NCI-H774 (cell line): ENCODE results near the gene SGPL1.

Experiments
- DNase-seq: peaks from one replicate; lab custom pipeline; 2025; lab: John Stamatoyannopoulos, UW

Gene SGPL1

GRCh38 chr10:70885931-70886903 is 70.5 kb downstream of the SGPL1 start:
- DNase-seq = no peak

- DNase-seq = no peak
These were observed 71.3 kb downstream of the SGPL1 start for GRCh38 chr10:70886921-70887665.

GRCh38 chr10:70887804-70888800 is 72.4 kb downstream of the SGPL1 start, which contains the start of gene PCBD1:
TSS of gene PCBD1 (minus strand) at chr10:70888565. CDS start at chr10:70888533, 32 bp downstream.
- peak; percentile 57 for DNase-seq

- no peak for DNase-seq
These were observed 73.5 kb downstream of the SGPL1 start for GRCh38 chr10:70889291-70889690.

GRCh38 chr10:70890917-70891431 is 75.2 kb downstream of the SGPL1 start:
- no peak for DNase-seq

GRCh38 chr10:70891627-70892026 is 75.9 kb downstream of the SGPL1 start:
- DNase-seq = no peak

DNA sequence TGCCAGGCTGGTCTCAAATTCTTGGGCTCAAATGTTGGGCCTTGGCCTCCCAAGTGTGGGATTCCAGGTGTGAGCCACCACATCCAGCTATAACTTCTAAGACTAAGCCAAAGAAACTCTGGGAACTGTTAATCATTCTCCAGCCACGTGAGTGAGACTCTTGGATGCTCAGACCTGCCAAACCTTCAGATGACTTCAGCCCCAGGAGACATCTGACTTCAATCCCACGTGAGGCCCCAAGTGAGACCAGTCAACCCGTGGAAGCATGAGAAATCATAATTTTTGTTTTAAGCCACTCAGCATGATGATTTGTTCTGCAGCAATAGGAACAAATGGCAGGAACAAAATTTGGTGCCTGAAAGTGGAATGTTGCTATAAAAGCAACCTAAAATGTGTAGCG is 76.9 kb downstream of the SGPL1 start:
- DNase-seq = no peak

DNA sequence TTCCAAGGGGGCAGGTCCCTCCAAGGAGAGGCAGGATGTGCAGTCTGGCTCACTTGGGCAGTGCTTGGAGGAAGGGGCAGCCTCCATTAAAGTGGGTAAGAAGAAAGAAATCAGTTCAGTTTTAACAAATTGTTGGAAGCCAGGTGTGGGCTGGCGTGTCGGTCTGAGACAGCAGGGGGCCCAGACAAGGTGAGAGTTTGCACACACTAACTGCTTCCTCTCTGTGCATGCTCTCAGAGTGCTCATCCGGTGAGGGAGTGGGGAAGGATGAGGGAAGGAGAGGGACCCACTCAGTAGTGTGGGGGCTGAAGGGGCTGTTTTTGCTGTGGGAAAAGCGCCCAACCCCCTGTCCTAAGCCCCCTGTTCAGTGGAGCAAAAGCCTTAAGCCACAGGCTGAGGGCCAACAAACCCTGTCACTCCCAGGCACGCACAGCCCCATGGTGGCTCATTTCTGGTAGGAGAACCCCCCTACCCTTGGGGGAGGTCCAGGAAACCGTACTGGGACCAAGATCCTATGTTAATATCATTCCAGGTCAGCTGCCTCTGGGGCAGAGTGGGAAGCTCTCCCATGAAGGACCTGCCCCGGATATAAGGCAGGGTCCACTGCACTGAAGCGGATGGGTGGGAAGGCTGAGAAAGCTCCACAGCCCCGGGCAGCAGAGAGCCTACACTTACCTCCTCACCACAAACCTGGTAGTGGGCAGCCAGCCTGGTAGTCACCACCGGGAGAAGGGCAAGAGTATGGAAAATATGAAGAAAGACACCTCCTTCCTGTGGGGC is 77.7 kb downstream of the SGPL1 start:
- no peak for DNase-seq

DNA sequence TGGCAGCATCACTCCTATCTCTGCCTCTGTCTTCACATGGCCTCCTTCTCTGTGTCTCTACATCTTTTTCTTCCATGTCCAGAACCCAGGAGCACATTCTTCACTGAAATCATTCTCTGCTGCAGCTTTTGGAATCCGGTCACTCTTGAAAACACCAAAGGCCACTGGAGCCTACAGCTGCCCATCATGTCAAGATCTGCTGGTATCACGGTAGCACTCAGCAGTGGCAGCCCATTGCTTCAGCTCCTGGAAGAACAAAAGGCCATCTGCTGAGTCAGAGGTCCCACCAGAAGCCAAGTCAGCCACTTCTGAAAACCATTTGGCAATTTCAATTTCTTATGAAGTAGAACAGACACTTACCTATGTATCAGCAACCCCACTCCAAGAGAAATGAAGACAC is 78.7 kb downstream of the SGPL1 start:
- no peak for DNase-seq

- no peak for DNase-seq
These were observed 80.8 kb downstream of the SGPL1 start for GRCh38 chr10:70896551-70896950.

DNA sequence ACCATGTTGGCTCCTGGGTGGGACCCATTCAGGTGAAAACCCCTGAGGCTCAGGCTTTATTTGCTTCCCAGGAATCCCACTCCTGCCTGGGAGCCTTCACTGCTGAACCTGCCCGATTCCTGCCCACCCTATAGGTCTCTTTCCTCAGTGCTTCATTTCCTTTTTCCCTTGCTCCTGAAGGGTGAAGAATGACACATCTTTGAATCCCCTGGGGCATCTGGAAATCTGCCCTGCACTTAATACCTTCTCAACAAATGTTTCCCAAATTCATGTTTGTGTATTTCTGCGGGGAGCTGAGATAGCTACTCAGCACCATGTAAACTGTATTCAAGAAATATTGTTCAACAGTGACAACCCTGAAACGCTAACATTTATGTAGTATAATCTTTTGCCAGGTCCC is 82.9 kb downstream of the SGPL1 start:
- DNase-seq = no peak

DNA sequence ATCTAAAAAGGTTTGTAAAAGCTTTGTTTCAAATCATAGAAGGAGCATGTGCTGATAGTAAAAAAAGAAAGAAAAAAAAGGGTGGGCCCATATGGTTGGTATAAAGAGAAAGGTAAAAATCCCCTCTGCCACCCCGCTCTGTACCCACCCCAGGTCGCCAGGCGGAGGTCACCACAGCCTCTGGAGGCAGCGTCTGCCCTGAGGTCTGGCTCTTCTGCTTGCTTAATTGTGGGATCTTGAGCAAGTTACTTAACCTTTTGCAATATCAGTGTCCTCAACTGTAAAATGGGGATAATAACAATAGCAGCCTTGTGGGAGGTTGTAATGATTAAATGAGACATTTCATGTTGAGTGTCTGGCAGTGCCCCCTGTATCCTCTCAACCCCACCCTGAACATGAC is 83.3 kb downstream of the SGPL1 start:
- DNase-seq = no peak

DNA sequence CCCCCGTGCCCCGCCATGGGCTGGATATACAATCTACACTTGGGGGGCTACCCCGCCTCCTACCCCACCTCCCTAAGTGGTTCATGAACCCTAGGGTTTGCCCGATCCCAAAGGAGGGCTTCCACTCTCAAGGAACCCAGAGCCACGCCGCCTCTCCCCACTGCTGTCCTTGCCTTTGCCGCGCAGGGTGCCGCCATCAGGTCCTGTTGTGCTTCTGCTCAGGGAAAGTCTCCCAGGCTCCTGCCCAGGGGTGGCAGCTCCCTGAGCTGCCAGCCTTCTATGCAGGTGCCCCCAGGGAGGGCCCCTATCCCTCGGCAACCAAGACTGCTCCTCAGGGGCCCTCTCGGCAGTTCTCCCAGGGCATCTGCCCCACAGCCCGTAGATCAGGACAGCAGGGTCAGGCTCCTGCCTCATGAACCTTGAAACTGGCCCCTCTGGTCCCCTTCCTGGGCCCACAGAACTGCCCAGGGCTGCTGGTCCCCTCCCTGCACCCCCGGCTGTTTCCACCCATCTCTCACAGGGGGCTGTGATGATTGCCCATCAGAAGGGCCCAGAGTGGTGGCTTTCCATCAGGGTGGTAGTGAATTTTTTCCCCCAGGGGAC is 85.6 kb downstream of the SGPL1 start:
- DNase-seq = no peak

- DNase-seq = no peak
These were observed 87.0 kb downstream of the SGPL1 start for GRCh38 chr10:70902661-70903261.

GRCh38 chr10:70903262-70903921 is 87.6 kb downstream of the SGPL1 start:
- no peak for DNase-seq

DNA sequence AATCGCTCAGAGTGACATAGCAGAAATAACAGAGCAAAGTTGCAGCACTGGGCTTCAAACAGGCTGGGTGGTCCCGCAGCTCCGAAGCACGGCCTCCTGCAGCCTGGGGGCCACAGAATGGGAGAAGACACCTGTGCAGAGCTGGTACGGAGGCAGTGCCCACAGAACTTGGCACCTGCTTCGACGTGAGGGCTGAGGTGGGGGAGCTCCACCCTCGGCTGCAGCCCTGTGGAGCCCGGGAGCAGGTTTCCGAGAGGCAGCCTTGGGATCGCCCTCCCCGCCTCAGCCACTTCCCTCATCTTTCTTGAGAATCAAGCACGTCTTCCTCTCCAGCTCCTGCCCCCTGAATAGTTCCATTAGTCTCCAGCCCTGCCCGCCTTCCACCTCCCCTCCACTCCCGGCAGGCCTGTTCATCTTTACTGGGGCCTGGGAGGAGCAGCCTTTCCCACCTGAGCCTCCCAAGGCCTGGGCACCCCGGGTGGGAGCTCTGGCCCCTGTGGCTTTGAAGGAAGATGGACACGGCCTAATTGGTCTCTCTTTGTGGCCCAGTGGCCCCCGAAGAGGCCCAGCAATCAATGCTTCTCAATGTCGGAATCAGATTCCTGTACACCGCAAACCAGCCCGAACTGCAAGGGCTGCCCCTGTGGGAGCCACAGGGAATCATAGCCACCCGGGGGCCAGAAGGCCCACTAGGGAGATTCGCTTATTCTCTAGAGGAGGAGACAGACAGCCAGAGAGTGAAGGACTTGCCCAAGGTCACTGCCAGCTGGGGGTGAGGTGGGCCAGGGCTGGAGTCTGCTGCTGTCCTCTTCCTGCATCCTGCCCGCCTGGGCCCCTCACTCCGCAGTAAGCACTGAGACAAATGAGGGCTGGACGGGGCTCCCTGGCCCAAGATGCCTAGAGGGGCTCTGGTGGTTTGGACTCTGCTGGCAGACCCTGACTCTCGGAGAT is 89.6 kb downstream of the SGPL1 start:
- no peak for DNase-seq

DNA sequence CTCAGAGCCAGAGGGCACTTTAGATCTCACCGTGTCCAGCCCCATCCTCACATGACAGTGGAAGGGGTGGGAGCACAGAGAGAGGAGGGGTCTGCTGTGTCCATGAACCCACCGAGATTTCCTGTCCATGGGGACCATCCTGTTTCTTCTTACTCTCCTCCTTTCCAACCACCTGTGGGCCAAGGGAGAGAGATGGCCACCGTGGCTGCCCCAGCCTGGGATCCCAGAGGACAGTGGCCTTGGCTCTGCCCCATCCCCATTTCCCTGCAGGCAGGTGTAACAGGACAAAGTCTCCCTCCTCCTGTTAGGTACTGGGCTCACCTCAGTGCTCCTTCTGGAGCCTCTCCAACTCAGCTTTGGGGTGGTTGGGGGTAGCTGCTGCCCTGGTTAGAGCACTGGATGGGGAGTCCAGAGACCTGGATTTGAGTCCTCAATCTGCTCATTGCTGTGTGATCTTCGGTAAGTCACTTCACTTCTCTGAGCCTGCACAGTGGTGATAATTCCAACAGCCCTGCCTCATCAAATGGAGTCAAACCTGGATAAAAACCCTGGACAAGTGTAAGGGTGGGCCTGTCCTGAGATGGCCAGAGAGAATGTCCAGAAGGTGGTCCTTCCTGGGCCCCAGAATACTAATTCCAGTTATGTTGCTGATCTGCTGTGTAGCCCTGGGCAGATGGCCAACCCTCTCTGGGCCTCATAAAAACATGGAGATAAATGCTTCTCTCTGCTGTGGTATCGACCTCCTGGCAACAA is 90.5 kb downstream of the SGPL1 start:
- no peak for DNase-seq
